Measurements from ENCODE around the gene LRRC32. TPM values are rescaled to one million over a fixed set of nuclear protein-coding genes. Genes with fewer than 3 reads are reported as not detected.

LRRC32 gene
- total RNA-seq, 6 donors from 2014 or later = 41.3 to 118 (median 60.3) TPM

DNA sequence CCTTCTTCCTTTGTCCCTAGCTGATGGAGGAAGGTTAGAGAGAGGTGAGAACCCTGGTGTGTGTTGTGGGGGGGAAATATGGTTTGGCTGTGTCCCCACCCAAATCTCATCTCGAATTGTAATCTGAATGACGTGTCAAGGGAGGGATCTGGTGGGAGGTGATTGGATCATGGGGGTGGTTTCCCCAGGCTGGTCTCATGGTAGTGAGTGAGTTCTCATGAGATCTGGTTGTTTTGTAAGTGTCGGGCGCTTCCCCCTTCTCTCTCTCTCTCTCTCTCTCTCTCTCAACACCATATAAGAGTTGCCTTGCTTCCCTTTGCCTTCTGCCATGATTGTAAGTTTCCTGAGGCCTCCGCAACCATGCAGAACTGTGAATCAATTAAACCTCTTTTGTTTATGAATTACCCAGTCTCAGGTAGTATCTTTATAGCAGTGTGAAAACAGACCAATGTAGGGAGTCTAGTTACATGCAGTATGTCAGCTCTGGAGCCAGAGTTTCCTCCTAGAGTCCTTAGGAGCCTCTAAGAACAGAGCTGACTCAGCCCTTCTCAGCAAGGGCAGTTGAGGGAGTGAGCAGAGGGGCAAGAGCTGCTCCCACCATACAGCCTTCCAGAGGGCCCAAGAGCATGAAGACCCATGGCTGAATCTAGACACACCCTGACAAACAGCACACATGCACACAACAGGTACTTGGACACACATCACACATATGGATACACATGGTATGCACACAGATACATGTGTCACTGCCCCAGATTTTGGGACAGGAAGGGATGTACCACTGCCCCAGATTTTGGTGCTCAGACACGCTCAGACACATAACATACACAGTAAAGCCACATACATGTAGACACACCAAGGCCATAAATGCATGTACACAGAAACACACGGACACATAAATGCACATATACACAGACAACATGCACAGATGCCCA is 12.9 kb upstream of the LRRC32 start:
- peaks cover 0 to 6% (median 0%) of the 10 kb centered on the region in 4 donors for H3K9me3 ChIP-seq
- 89 to 92% methylated on average over 7 of the region's 7 CpGs for WGBS, 2 donors
- H3K36me3 ChIP-seq = no peaks in the 10 kb centered on the region
- H3K27me3 ChIP-seq = no peaks in the 10 kb centered on the region
- DNase-seq (no peak), ATAC-seq (ENCODE audit: low FRiP score in 2 of 2) (no peak)
- TF ChIP-seq, protein P1, sequence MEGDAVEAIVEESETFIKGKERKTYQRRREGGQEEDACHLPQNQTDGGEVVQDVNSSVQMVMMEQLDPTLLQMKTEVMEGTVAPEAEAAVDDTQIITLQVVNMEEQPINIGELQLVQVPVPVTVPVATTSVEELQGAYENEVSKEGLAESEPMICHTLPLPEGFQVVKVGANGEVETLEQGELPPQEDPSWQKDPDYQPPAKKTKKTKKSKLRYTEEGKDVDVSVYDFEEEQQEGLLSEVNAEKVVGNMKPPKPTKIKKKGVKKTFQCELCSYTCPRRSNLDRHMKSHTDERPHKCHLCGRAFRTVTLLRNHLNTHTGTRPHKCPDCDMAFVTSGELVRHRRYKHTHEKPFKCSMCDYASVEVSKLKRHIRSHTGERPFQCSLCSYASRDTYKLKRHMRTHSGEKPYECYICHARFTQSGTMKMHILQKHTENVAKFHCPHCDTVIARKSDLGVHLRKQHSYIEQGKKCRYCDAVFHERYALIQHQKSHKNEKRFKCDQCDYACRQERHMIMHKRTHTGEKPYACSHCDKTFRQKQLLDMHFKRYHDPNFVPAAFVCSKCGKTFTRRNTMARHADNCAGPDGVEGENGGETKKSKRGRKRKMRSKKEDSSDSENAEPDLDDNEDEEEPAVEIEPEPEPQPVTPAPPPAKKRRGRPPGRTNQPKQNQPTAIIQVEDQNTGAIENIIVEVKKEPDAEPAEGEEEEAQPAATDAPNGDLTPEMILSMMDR (IDR thresholded peaks at IDR 0.05) = no peak
- TF ChIP-seq POLR2A (IDR thresholded peaks at IDR 0.05) (no peak), POLR2AphosphoS5 (IDR thresholded peaks at IDR 0.05) (no peak), EP300 (IDR thresholded peaks at IDR 0.05) (no peak)
- H3K27ac ChIP-seq = no peak overlapping the region
- no peak overlapping the region for H3K4me3 ChIP-seq
- H3K4me1 ChIP-seq = peaks cover 0 to 11% (median 4%) of the 10 kb centered on the region in 4 donors

- DNase-seq (no peak), ATAC-seq (ENCODE audit: low FRiP score in 2 of 2) (no peak)
- Histone ChIP-seq H3K27me3 (no peaks in the 10 kb centered on the region), H3K27ac (no peak overlapping the region), H3K4me3 (no peak overlapping the region), H3K36me3 (no peaks in the 10 kb centered on the region), H3K4me1 (peaks cover 0 to 11% (median 4%) of the 10 kb centered on the region in 4 donors), H3K9me3 (peaks cover 0 to 6% (median 0%) of the 10 kb centered on the region in 4 donors)
- WGBS, 2 donors = 86% methylated on average over 2 of the region's 2 CpGs; no CpG with 5 or more reads in 1 of the 2 donors
- TF ChIP-seq POLR2A (IDR thresholded peaks at IDR 0.05) = no peak
- TF ChIP-seq POLR2AphosphoS5 (IDR thresholded peaks at IDR 0.05) = no peak
- TF ChIP-seq EP300 (IDR thresholded peaks at IDR 0.05) = no peak
- TF ChIP-seq, protein P1 (IDR thresholded peaks at IDR 0.05) = no peak
Measured at GRCh38 chr11:76682684-76683083, 12.1 kb upstream of the LRRC32 start.

GRCh38 chr11:76682106-76682505 is 11.6 kb upstream of the LRRC32 start:
- no peak for TF ChIP-seq POLR2A (IDR thresholded peaks at IDR 0.05)
- no peak for TF ChIP-seq POLR2AphosphoS5 (IDR thresholded peaks at IDR 0.05)
- TF ChIP-seq EP300 (IDR thresholded peaks at IDR 0.05) = no peak
- TF ChIP-seq, protein P1 (IDR thresholded peaks at IDR 0.05) = no peak
- Histone ChIP-seq H3K27me3 (no peaks in the 10 kb centered on the region), H3K9me3 (peaks cover 0 to 6% (median 0%) of the 10 kb centered on the region in 4 donors), H3K4me3 (no peak overlapping the region), H3K36me3 (no peaks in the 10 kb centered on the region), H3K4me1 (peaks cover 0 to 11% (median 4%) of the 10 kb centered on the region in 4 donors), H3K27ac (no peak overlapping the region)
- WGBS, 2 donors = 93 to 95% methylated on average over 2 of the region's 2 CpGs
- DNase-seq (no peak), ATAC-seq (ENCODE audit: low FRiP score in 2 of 2) (no peak)

DNA sequence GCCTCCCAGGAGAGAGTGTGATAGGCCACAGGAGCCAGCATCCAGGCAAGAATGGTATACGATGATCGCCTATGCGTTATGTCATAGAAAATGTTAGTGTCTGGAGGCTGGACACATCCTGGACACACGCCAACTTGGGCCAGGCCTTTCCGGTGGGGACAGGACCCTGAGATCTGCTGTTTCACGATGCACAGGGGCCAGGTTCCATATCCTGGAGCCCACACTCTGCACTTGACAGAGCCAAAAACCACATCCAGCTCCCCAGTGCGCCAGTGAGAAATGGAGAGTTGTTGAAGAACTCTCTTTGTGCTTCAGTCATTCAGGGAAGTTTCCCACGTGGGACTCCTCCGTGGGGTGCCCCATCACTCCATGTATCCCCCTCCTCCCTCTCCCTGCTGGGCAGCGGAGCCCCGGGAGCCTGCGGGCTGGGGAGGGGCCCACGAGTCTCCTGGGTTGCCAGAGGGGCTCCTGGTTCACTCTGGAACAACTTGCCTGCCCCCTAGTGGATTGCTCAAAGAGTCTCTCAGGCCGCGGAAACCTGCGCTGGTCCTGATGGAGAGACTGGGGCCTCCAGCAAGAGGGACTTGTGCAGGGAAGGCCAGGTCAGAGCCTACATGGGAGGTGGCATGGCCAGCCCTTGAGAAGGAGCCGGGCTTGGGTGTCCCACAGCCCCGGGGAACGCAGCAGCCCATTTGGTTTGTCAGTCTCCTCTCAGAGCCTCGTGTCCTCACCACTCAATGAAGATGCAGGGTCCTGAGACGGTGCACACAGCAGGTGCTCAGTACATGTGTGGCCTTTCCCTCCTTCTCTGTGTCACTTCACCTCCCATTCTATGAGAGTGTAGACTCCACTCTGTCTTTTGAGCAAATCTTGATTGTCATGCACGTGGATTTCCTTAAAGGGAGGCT is 10.2 kb upstream of the LRRC32 start:
- no peak overlapping the region for H3K27ac ChIP-seq
- peaks cover 0 to 6% (median 0%) of the 10 kb centered on the region in 4 donors for H3K9me3 ChIP-seq
- DNase-seq = peak; percentile 56 to 82
- peak in 1 of 2 donors; percentile 82 for ATAC-seq (ENCODE audit: low FRiP score in 2 of 2)
- H3K4me1 ChIP-seq = peaks cover 0 to 11% (median 4%) of the 10 kb centered on the region in 4 donors
- TF ChIP-seq POLR2A (IDR thresholded peaks at IDR 0.05) = no peak
- TF ChIP-seq EP300 (IDR thresholded peaks at IDR 0.05) = no peak
- TF ChIP-seq, protein P1 (IDR thresholded peaks at IDR 0.05) = peak; percentile 68 to 83 (median 76)
- TF ChIP-seq POLR2AphosphoS5 (IDR thresholded peaks at IDR 0.05) = no peak
- H3K36me3 ChIP-seq = no peaks in the 10 kb centered on the region
- H3K27me3 ChIP-seq = no peaks in the 10 kb centered on the region
- WGBS, 2 donors = 31 to 81% methylated on average over 4 to 22 of the region's 22 CpGs
- H3K4me3 ChIP-seq = no peak overlapping the region
